ENCODE data around the gene STOX2.

GRCh38 chr4:183870997-183871396 lies 34.1 kb upstream of the STOX2 start:
- TF ChIP-seq EZH2 (IDR thresholded peaks at IDR 0.05) = no peak
- no peak for TF ChIP-seq CTCF (IDR thresholded peaks at IDR 0.05)

All from neural progenitor cell (in vitro differentiated cells).